CD4-positive, alpha-beta T cell treated with Interleukin-4 for 4 hours (primary cell): ENCODE data around the gene IQGAP2.
"Not testable (repeated sequence)": the region's sequence is repeated elsewhere in the genome, so short reads cannot be mapped to it uniquely, and the experiment has no call there.

Experiments used
- DNase-seq: peaks from one replicate; pipeline ENCODE4 v3.0.0-alpha.2; 2020

IQGAP2 gene

DNA sequence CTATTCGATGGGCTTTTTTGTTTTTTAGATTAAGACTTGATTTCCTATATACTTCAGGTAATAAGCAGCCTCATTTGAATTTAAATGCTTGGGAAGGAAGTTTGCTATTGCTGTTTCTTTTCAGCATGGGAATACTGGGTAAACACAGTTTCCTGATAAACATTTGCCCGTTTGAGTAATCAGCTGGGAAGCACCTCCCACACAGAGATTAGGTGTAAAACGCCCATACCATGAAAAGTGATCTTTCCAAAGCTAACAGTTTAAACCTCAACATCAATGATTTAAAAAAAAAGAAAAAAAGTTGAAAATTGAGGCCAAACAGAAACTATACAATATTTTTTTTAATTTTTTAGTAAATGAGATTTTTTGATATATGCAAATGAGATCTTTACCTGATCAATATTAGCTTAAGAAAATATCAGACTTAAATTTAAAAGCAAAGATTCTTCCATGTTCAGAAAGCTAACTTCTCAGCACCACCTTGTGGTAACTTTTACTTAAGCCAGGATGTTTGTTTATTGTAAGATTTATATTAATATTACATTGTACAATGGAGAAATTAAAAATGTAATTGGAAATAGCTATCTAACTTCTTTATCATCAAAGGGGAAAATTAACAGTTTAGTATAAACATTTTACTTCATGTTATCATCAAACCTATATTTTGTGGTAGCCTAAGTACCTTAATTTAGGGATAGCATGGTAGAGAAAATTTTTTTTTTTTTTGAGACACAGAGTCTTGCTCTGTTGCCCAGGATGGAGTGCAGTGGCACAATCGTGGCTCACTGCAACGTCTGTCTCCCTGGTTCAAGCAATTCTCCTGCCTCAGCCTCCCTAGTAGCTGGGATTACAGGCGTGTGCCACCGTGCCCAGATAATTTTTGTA lies 180.3 kb downstream of the IQGAP2 start:
- peak; percentile 28 for DNase-seq

GRCh38 chr5:76585783-76586217 lies 182.7 kb downstream of the IQGAP2 start:
- no peak for DNase-seq

DNA sequence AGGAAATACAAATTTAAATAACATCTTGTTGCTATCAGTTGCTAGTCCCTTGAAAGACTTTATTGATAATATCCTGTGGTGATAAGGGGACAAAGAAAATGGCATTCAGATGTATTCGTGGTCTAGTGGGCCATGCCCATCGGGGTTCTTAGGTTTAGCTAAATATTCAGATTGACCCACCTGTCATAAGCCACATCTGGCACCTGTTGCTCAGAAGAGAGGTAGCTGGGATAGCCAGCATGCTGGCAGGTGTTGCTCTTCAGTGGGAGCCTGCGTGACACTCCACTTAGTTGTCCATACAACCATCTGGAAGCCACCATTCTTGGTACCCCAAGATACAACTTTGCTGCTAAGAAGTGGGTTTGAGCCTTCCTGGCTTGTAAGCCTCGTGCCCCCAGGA lies 183.4 kb downstream of the IQGAP2 start:
- no peak for DNase-seq

- DNase-seq, result no peak
Observed at GRCh38 chr5:76590027-76590426, 186.9 kb downstream of the IQGAP2 start.

GRCh38 chr5:76591366-76591765 lies 188.3 kb downstream of the IQGAP2 start:
- DNase-seq, result no peak

DNA sequence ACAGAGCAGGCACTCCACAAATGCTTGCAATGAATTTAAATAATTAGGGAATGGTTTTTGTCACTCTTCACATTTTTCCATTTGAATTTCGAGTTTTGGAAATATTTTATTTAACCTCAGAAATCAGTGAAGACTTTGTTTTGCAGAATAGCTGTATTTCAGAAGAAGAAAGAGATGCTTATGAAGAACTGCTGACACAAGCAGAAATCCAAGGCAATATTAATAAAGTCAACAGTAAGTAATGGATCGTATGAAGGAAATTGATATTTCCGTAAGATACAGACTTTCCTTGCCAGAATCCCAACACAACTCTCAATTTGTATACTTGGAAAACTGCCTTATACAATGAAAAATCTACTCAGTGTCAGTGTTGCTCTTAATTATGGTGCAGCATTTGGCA lies 189.6 kb downstream of the IQGAP2 start:
- no peak for DNase-seq

DNA sequence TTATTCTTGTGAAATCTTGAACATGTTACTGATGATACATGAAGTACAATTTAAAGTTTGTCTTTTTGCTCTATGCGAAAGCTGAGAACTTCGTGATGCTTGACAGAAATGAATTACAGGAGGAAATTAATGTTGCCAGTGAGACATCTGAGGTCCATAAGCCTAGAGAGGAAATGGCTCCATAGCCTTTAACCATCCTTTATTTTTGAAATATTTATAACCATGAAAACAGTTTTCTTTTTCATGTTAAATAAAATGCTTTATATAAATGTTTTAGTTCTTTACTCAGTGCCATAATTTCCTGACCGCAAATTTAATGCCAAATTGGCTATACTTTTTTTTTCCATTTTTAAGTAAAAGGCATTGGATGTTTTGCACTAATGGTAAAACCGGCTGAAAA lies 191.0 kb downstream of the IQGAP2 start:
- no peak for DNase-seq

DNA sequence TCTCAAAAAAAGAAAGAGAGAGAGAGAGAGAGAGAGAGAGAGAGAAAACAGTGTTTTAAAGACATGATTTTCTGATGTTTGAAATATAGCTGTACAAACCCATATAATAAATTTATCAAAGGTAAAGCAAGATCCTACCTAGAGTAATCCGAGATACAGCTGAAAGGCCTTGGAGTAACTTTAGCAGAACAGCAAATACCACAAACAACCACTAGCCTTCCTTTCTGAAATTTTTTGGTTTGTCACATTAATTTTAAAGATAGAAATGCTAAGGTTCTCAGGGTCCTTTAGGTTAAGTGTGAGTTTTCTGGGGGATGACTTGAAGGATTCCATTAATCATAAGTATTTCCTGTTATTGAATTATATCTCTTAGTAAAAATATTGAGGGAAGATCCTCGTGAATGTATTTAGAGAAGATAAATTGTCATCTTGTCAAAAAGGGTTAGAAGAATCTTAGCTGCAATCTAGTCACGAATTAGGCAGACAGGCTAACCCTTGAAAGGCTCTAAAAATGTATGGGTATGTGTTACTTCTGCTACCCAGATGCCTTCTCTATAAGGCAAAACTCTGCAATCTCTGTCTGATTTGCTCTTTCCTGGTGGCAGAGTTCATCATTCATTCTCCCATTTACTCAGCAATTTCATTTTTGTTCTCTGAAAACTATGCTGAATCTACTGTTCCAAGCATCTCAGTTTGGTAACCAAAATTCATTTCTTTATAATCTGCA lies 192.8 kb downstream of the IQGAP2 start:
- DNase-seq, result no peak

- DNase-seq, result no peak
Observed at GRCh38 chr5:76598531-76598930, 195.4 kb downstream of the IQGAP2 start.

DNA sequence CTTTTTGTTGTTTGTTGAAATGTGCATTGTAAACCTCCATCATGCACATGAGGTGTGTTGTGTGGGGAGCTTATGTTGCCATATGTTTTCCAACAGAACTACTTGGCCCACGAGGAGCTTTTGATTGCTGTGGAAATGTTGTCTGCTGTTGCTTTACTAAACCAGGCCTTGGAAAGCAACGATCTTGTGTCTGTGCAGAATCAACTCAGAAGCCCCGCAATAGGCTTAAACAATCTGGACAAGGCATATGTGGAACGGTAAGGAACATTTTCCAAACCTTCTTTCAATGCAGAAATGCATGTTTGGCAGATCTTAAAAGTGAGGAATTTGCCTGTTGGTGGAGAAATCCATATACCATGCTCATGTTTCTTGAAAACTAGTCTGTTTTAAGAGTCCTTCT lies 197.6 kb downstream of the IQGAP2 start:
- no peak for DNase-seq

- peak; percentile 65 for DNase-seq
Observed at GRCh38 chr5:76601470-76601869, 198.4 kb downstream of the IQGAP2 start.

DNA sequence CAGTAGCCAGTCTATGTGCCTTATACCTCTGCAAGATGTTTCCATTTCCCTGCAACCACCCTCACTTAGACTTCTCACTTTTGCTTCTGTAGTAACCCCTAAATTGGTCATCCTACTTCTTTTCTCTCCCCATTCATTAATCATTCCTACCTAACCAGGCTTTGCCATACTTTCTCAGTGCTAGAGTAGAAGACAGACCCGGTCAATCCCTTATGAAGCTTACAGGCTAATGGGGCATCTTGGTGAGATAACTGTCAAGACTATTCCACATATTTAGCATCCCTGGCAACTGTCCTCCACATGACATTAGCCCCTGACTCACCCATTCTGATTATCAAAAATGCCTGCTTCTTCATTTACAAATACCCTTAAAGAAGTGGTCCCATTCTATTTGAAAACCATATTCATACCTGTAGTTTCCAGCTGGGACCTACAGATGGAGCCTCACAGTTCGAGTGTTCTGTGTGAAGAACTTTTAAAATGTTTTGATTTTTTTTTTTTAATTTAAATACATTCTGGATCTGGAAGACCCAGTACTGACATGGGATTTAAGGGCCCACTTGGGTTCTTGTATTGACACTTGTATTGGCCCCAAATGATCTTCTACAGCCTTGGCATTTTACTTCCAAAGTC lies 199.1 kb downstream of the IQGAP2 start:
- no peak for DNase-seq

DNA sequence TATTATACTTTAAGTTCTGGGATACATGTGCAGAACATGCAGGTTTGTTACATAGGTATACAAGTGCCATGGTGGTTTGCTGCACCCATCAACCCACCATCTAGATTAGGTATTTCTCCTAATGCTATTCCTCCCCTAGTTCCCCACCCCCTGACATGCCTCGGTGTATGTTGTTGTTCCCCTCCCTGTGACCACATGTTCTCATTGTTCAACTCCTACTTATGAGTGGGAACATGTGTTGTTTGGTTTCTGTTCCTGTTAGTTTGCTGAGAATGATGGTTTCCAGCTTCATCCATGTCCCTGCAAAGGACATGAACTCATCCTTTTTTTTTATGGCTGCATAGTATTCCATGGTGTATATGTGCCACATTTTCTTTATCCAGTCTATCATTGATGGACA lies 200.9 kb downstream of the IQGAP2 start:
- DNase-seq, result not testable (repeated sequence)

DNA sequence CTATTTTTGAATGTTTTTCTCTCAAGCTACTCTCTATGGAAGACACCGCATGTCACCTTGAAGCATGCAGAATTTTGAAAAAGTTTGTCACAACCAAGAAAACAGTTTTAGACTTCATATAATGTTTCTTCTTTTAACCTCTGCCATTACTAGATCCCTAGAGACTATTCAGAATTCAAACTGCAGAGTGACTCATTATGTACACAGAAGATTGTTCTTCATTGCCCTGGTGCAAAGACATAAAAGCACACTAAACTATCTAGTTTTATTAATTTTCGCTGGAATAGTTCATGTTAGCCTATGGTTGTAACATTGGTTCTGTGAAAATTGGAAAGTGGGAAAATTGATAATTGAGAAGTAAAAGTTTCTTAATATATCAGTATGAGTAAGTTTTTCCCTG lies 201.8 kb downstream of the IQGAP2 start:
- DNase-seq, result no peak

GRCh38 chr5:76606701-76607100 lies 203.6 kb downstream of the IQGAP2 start:
- DNase-seq, result no peak

DNA sequence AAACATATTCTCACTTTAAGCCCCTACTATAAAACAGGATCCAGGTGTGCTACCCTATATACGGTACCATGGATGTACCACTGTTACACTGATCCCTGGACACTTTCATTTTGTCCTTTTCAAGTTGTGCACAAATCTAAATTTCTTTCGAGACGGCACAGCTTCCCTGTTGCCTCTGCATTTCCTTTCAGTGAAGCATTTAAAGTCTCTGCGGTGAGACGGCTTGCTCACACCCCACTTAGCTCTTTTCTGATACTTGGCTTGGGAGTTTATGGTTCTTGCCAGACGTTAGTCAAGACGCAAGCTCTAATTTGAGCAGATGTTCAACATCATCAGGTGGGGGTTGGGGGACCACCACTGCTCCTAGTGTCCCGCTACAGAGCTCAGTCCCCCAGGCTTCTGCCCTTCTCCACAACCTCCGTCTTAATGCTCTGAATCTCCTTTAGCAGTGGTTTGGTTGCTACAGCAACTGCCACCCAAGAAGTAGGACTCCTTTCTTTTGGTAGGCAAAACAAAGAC lies 204.3 kb downstream of the IQGAP2 start:
- no peak for DNase-seq

- no peak for DNase-seq
Observed at GRCh38 chr5:76608833-76609232, 205.7 kb downstream of the IQGAP2 start.

- no peak for DNase-seq
Observed at GRCh38 chr5:76610196-76610595, 207.1 kb downstream of the IQGAP2 start.

DNA sequence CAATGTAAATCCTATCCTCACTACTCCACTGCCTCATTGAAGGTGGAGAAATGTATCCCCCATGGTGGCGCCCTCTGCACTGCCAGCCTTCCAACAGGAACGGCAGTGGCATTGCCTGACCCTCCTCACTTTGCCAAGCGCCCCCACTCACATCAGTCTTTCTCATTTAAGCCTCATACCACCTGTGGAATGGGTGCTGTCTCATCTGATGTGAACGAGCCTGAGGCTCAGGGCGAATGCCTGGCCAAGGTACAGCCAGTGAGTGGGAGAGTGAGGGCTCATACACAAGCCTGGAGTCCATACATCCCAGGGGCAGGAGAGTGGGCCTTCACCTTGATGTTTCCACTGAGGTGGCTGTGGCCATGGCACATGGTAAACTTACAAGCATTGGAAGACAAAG lies 209.9 kb downstream of the IQGAP2 start:
- DNase-seq, result no peak

DNA sequence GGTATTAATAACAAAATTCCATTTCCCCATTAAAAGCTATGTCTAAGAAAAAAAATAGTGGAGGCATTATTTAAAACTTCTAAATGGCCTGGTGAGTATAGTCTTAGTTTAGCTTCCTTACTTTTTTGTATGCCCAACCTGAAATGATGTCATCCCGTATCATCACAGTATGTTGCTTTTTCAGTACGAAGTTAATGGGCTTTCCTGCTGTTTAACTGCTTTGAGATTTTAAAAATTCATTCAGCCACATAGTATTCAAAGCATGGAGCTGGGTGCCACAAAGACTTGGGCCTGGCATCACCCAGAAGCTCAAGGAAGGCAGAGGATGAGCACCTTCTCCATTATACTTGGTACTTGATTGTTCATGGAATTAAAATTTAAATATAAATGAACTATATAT lies 212.7 kb downstream of the IQGAP2 start:
- no peak for DNase-seq

GRCh38 chr5:76616206-76616605 lies 213.1 kb downstream of the IQGAP2 start:
- no peak for DNase-seq

- no peak for DNase-seq
Observed at GRCh38 chr5:76617229-76617628, 214.1 kb downstream of the IQGAP2 start.

- DNase-seq, result no peak
Observed at GRCh38 chr5:76617675-76618074, 214.6 kb downstream of the IQGAP2 start.

- DNase-seq, result no peak
Observed at GRCh38 chr5:76620166-76620565, 217.1 kb downstream of the IQGAP2 start.
